GM12892 (cell line): Measurements from ENCODE around the gene SH3TC1.

ENCODE experiments used
- POLR2A ChIP-seq: IDR thresholded peaks from 2 replicates; pipeline ENCODE4 v1.6.1; 2011; ENCODE audit warnings: low read depth, low read length, control low read depth
- POLR2AphosphoS5 ChIP-seq: IDR thresholded peaks from 2 replicates; pipeline ENCODE4 v1.6.1; 2011; ENCODE audit warnings: low read depth, low read length, control low read depth
- TAF1 ChIP-seq: IDR thresholded peaks from 2 replicates; pipeline ENCODE4 v1.6.1; 2011; ENCODE audit warnings: low read depth, mild to moderate bottlenecking, control low read depth, low read length, borderline replicate concordance

GRCh38 chr4:8230033-8230432, 30.9 kb downstream of the SH3TC1 start:
- TF ChIP-seq POLR2AphosphoS5 (no peak), TAF1 (no peak), POLR2A (no peak)
